OCI-LY1 (cell line): ENCODE data around the gene DGKB.

Source experiments
- H2AFZ ChIP-seq: fragments of 200-600 bp; sonication (generic), shearing (Covaris generic); 2 replicates; pipeline ENCODE4 v1.6.0; 2014; ENCODE audit warnings: antibody characterized with exemption, mild to moderate bottlenecking, low read length
- H3F3A ChIP-seq: fragments of 200-600 bp; sonication (generic), shearing (Covaris generic); 2 replicates; pipeline ENCODE4 v1.6.0; 2014; ENCODE audit warnings: mild to moderate bottlenecking, antibody characterized with exemption, low read length, moderate library complexity; ENCODE audit not compliant: insufficient read depth
- H3K27ac ChIP-seq: fragments of 200-600 bp; sonication (generic); 2 replicates; pipeline ENCODE4 v1.5.1; 2014; ENCODE audit warnings: low read length, mixed run types, mild to moderate bottlenecking, low read depth; ENCODE audit not compliant: poor library complexity, severe bottlenecking
- H3K27me3 ChIP-seq: fragments of 200-600 bp; sonication (generic); 2 replicates; pipeline ENCODE4 v1.6.0; 2014; ENCODE audit warnings: antibody characterized with exemption, mild to moderate bottlenecking, low read length, moderate library complexity; ENCODE audit not compliant: insufficient read depth
- H3K36me3 ChIP-seq: fragments of 200-600 bp; sonication (generic); 2 replicates; pipeline ENCODE4 v1.6.1; 2014; ENCODE audit warnings: mild to moderate bottlenecking, antibody characterized with exemption, low read length, moderate library complexity, mixed read lengths; ENCODE audit not compliant: insufficient read depth
- H3K4me1 ChIP-seq: fragments of 200-600 bp; sonication (generic); 2 replicates; pipeline ENCODE4 v1.5.1; 2014; ENCODE audit warnings: mild to moderate bottlenecking, low read length, moderate library complexity; ENCODE audit not compliant: insufficient read depth, severe bottlenecking
- H3K4me2 ChIP-seq: fragments of 200-600 bp; sonication (generic), shearing (Covaris generic); 2 replicates; pipeline ENCODE4 v1.6.1; 2014; ENCODE audit warnings: low read length
- H3K4me3 ChIP-seq: fragments of 200-600 bp; sonication (generic); 2 replicates; pipeline ENCODE4 v1.5.1; 2014; ENCODE audit warnings: low read length, low read depth, mild to moderate bottlenecking, mixed read lengths; ENCODE audit not compliant: poor library complexity, severe bottlenecking
- H3K79me2 ChIP-seq: fragments of 200-600 bp; shearing (Covaris generic); 2 replicates; pipeline ENCODE4 v1.6.1; 2016; ENCODE audit warnings: mixed run types, low read length, mixed read lengths; ENCODE audit not compliant: insufficient read depth
- H3K9ac ChIP-seq: fragments of 200-600 bp; sonication (generic), shearing (Covaris generic); 2 replicates; pipeline ENCODE4 v1.6.1; 2014; ENCODE audit warnings: mild to moderate bottlenecking, low read length, mixed read lengths
- H3K9me2 ChIP-seq: fragments of 200-600 bp; sonication (generic), shearing (Covaris generic); 2 replicates; pipeline ENCODE4 v1.6.1; 2014; ENCODE audit warnings: low read depth, mild to moderate bottlenecking, low read length, mixed read lengths
- H3K9me3 ChIP-seq: fragments of 200-600 bp; shearing (Covaris generic); 2 replicates; pipeline ENCODE4 v1.6.1; 2014; ENCODE audit warnings: low read length, mixed read lengths
- H4K20me1 ChIP-seq: fragments of 200-600 bp; sonication (generic), shearing (Covaris generic); 2 replicates; pipeline ENCODE4 v1.6.0; 2016; ENCODE audit warnings: mild to moderate bottlenecking, low read length; ENCODE audit not compliant: insufficient read depth
- EZH2 ChIP-seq: fragments of 200-600 bp; sonication (generic), shearing (Covaris generic); IDR thresholded peaks from 2 replicates; pipeline ENCODE4 v1.8.0; 2017; ENCODE audit warnings: borderline replicate concordance, mixed run types, mild to moderate bottlenecking, antibody characterized with exemption, low read length, moderate library complexity, mixed read lengths
- TF ChIP-seq, protein P1 (sequence below): fragments of 200-600 bp; sonication (generic), shearing (Covaris generic); IDR thresholded peaks from 2 replicates; pipeline ENCODE4 v1.5.1; 2017; ENCODE audit warnings: mild to moderate bottlenecking, antibody characterized with exemption, low read length, moderate library complexity, mixed read lengths

The DGKB gene

DNA sequence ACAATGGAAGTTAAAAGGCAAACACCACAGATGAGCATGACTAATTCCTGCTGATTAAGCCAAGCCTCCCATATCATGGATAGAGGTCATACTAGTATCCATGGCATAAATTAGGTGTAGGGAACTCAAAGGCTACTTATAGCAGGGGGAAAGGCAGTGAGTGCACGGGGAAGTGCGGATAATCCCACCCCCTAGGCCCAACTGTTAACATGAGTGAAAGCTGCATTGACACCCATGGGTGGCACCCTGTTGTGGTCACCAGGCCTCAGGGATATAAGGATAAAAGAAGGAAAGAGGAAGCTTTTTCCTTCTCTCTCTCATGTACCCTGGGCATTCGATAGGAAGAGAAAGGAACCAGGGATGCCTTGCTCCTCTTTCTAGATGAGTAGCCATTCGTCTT lies 161.9 kb downstream of the DGKB start:
- Histone ChIP-seq H3K27me3 (no peaks in the 10 kb centered on the region), H3K9ac (no peak overlapping the region), H3K79me2 (no peaks in the 10 kb centered on the region), H3K4me1 (peaks cover 6% of the 10 kb centered on the region), H3K36me3 (no peaks in the 10 kb centered on the region), H3K4me2 (no peak overlapping the region), H4K20me1 (no peaks in the 10 kb centered on the region), H3K27ac (no peak overlapping the region), H3K9me3 (peaks cover 15% of the 10 kb centered on the region; the same call in 1 of the 2 replicates), H3K4me3 (no peak overlapping the region), H2AFZ (no peak overlapping the region), H3F3A (no peaks in the 10 kb centered on the region), H3K9me2 (no peaks in the 10 kb centered on the region)
- no peak for TF ChIP-seq EZH2
- TF ChIP-seq, protein P1, sequence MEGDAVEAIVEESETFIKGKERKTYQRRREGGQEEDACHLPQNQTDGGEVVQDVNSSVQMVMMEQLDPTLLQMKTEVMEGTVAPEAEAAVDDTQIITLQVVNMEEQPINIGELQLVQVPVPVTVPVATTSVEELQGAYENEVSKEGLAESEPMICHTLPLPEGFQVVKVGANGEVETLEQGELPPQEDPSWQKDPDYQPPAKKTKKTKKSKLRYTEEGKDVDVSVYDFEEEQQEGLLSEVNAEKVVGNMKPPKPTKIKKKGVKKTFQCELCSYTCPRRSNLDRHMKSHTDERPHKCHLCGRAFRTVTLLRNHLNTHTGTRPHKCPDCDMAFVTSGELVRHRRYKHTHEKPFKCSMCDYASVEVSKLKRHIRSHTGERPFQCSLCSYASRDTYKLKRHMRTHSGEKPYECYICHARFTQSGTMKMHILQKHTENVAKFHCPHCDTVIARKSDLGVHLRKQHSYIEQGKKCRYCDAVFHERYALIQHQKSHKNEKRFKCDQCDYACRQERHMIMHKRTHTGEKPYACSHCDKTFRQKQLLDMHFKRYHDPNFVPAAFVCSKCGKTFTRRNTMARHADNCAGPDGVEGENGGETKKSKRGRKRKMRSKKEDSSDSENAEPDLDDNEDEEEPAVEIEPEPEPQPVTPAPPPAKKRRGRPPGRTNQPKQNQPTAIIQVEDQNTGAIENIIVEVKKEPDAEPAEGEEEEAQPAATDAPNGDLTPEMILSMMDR, result no peak

DNA sequence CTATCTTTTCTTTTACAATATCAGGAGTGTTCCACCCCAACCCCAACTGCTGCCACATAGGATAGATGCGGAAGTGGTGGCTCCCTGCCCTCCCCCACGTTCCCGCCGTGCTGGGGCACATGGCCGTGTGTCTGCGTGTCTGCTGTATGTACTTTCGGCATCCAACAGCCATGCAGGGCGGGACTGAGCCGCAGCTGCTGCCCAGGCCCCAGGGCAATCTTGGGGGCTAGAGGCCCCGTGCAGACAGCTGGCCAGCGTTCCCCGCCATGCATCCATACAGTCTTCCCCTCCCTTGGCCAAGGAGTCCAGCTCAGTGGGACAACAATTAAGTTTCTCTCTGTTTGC lies 162.7 kb downstream of the DGKB start:
- no peak overlapping the region for H2AFZ ChIP-seq

DNA sequence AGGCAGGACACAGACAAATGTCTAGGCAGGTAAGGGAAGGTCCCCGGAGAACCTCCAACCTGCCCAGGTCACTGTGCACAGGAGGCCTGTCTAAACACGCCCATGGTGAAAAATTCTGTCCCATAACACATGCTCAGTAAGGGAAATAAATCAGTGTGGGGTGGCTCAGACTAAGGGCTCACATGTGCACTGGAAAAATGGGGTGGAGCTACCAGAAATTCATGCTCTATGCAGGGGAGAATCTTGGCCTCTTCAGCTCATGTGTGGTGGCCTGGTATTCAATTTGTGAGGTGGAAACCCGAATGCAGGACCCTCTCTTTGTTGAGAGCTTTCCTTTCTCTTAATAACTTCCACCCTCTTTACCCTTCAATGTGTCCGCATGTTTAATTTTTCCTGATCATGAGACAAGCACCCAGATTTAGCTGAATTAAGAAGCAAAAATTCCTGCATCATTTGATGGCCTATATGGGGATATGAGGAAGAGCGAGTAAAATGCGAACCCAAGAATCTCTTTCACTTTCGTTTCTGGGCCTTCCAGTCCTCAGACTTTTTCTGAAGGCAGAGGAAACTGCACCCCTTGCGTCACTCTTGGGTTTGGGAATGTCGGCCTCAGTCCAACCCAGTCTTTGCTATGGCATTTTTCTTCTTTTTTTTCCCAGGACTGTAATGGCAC lies 163.2 kb downstream of the DGKB start:
- peaks cover 5% of the 10 kb centered on the region; the same call in 1 of the 2 replicates for H3K9me3 ChIP-seq
- H3K9ac ChIP-seq, result no peak overlapping the region
- no peaks in the 10 kb centered on the region for H3K79me2 ChIP-seq
- no peaks in the 10 kb centered on the region for H3F3A ChIP-seq
- H3K4me1 ChIP-seq, result peaks cover 6% of the 10 kb centered on the region
- H3K4me2 ChIP-seq, result peak overlapping the region; percentile 21
- H3K4me3 ChIP-seq, result peak overlapping the region; percentile 14
- no peaks in the 10 kb centered on the region for H3K27me3 ChIP-seq
- H3K9me2 ChIP-seq, result no peaks in the 10 kb centered on the region
- H4K20me1 ChIP-seq, result no peaks in the 10 kb centered on the region
- H3K27ac ChIP-seq, result no peak overlapping the region
- H2AFZ ChIP-seq, result peak overlapping the region; percentile 3; the same call in 1 of the 2 replicates
- TF ChIP-seq, protein P1, result no peak
- TF ChIP-seq EZH2, result no peak
- H3K36me3 ChIP-seq, result no peaks in the 10 kb centered on the region

More for the DNA sequence above, 162.7 kb downstream of the DGKB start:
- no peak for TF ChIP-seq EZH2
- TF ChIP-seq, protein P1, result no peak
- Histone ChIP-seq H3K27ac (no peak overlapping the region), H3K9me3 (peaks cover 10% of the 10 kb centered on the region; the same call in 1 of the 2 replicates), H3K4me2 (peak overlapping the region; percentile 21; the same call in 1 of the 2 replicates), H4K20me1 (no peaks in the 10 kb centered on the region), H3F3A (no peaks in the 10 kb centered on the region), H3K79me2 (no peaks in the 10 kb centered on the region), H3K4me3 (peak overlapping the region; percentile 14), H3K9ac (no peak overlapping the region), H3K4me1 (peaks cover 6% of the 10 kb centered on the region), H3K9me2 (no peaks in the 10 kb centered on the region), H3K36me3 (no peaks in the 10 kb centered on the region), H3K27me3 (no peaks in the 10 kb centered on the region)
